ENCODE results near the gene TPGS1. TPM values are rescaled to one million over a fixed set of nuclear protein-coding genes. Genes with fewer than 3 reads are reported as not detected.
A peak's percentile ranks its signal among the peaks of the same experiment; 100 is the strongest.

TPGS1 gene
- polyA plus RNA-seq, 4 donors = 17.4 to 38.4 (median 25.2) TPM

GRCh38 chr19:491146-491741, 16.1 kb upstream of the TPGS1 start:
- DNase-seq (no peak), FAIRE-seq (no peak)
- Histone ChIP-seq H3K27me3 (ENCODE audit: control insufficient read depth in 3 of 3, insufficient read depth in 3 of 3, low read length in 3 of 3) (peaks cover 0 to 9% (median 2%) of the 10 kb centered on the region in 3 donors), H3K36me3 (ENCODE audit: control insufficient read depth in 3 of 3, insufficient read depth in 2 of 3, low read depth in 1 of 3, low read length in 3 of 3) (no peaks in the 10 kb centered on the region), H3K27ac (ENCODE audit: low read depth in 1 of 3, low read length in 2 of 3) (peak overlapping the region in 1 of 3 donors; percentile 50), H3K4me1 (ENCODE audit: control insufficient read depth in 3 of 3, insufficient read depth in 2 of 3, low read depth in 1 of 3, low read length in 2 of 3) (no peaks in the 10 kb centered on the region), H3K9me3 (ENCODE audit: control insufficient read depth in 2 of 2, insufficient read depth in 1 of 2, low read depth in 1 of 2, low read length in 1 of 2) (no peaks in the 10 kb centered on the region), H3K4me3 (ENCODE audit: low read depth in 1 of 3, low read length in 3 of 3) (no peak overlapping the region)
- WGBS, 3 donors = 69 to 78% (median 75%) methylated on average over 27 to 32 of the region's 32 CpGs

GRCh38 chr19:492091-492531, 15.2 kb upstream of the TPGS1 start:
- Histone ChIP-seq H3K27me3 (ENCODE audit: control insufficient read depth in 3 of 3, insufficient read depth in 3 of 3, low read length in 3 of 3) (peaks cover 0 to 10% (median 3%) of the 10 kb centered on the region in 3 donors), H3K36me3 (ENCODE audit: control insufficient read depth in 3 of 3, insufficient read depth in 2 of 3, low read depth in 1 of 3, low read length in 3 of 3) (no peaks in the 10 kb centered on the region), H3K4me3 (ENCODE audit: low read depth in 1 of 3, low read length in 3 of 3) (no peak overlapping the region), H3K4me1 (ENCODE audit: control insufficient read depth in 3 of 3, insufficient read depth in 2 of 3, low read depth in 1 of 3, low read length in 2 of 3) (no peaks in the 10 kb centered on the region), H3K27ac (ENCODE audit: low read depth in 1 of 3, low read length in 2 of 3) (no peak overlapping the region), H3K9me3 (ENCODE audit: control insufficient read depth in 2 of 2, insufficient read depth in 1 of 2, low read depth in 1 of 2, low read length in 1 of 2) (no peaks in the 10 kb centered on the region)
- no peak for FAIRE-seq
- no peak for DNase-seq
- WGBS, 3 donors = 74 to 81% (median 80%) methylated on average over 7 to 19 of the region's 19 CpGs

GRCh38 chr19:493391-494170, 13.7 kb upstream of the TPGS1 start:
- Histone ChIP-seq H3K4me1 (ENCODE audit: control insufficient read depth in 3 of 3, insufficient read depth in 2 of 3, low read depth in 1 of 3, low read length in 2 of 3) (peaks cover 0 to 5% (median 0%) of the 10 kb centered on the region in 3 donors), H3K9me3 (ENCODE audit: control insufficient read depth in 2 of 2, insufficient read depth in 1 of 2, low read depth in 1 of 2, low read length in 1 of 2) (no peaks in the 10 kb centered on the region), H3K36me3 (ENCODE audit: control insufficient read depth in 3 of 3, insufficient read depth in 2 of 3, low read depth in 1 of 3, low read length in 3 of 3) (no peaks in the 10 kb centered on the region), H3K27me3 (ENCODE audit: control insufficient read depth in 3 of 3, insufficient read depth in 3 of 3, low read length in 3 of 3) (peaks cover 4 to 21% (median 10%) of the 10 kb centered on the region in 3 donors), H3K27ac (ENCODE audit: low read depth in 1 of 3, low read length in 2 of 3) (no peak overlapping the region), H3K4me3 (ENCODE audit: low read depth in 1 of 3, low read length in 3 of 3) (no peak overlapping the region)
- FAIRE-seq = no peak
- 60 to 68% (median 63%) methylated on average over 16 to 23 of the region's 23 CpGs for WGBS, 3 donors
- DNase-seq = no peak

GRCh38 chr19:494171-495080, 12.9 kb upstream of the TPGS1 start:
- Histone ChIP-seq H3K9me3 (ENCODE audit: control insufficient read depth in 2 of 2, insufficient read depth in 1 of 2, low read depth in 1 of 2, low read length in 1 of 2) (no peaks in the 10 kb centered on the region), H3K4me1 (ENCODE audit: control insufficient read depth in 3 of 3, insufficient read depth in 2 of 3, low read depth in 1 of 3, low read length in 2 of 3) (peaks cover 0 to 5% (median 0%) of the 10 kb centered on the region in 3 donors), H3K27me3 (ENCODE audit: control insufficient read depth in 3 of 3, insufficient read depth in 3 of 3, low read length in 3 of 3) (peaks cover 4 to 29% (median 10%) of the 10 kb centered on the region in 3 donors), H3K4me3 (ENCODE audit: low read depth in 1 of 3, low read length in 3 of 3) (no peak overlapping the region), H3K27ac (ENCODE audit: low read depth in 1 of 3, low read length in 2 of 3) (no peak overlapping the region), H3K36me3 (ENCODE audit: control insufficient read depth in 3 of 3, insufficient read depth in 2 of 3, low read depth in 1 of 3, low read length in 3 of 3) (no peaks in the 10 kb centered on the region)
- 35 to 36% (median 36%) methylated on average over 13 to 22 of the region's 22 CpGs for WGBS, 3 donors
- peak in 1 of 2 donors; percentile 40 for DNase-seq
- no peak for FAIRE-seq

- peaks cover 4 to 34% (median 10%) of the 10 kb centered on the region in 3 donors for H3K27me3 ChIP-seq (ENCODE audit: control insufficient read depth in 3 of 3, insufficient read depth in 3 of 3, low read length in 3 of 3)
- peak in 1 of 2 donors; percentile 1 for DNase-seq
- H3K27ac ChIP-seq (ENCODE audit: low read depth in 1 of 3, low read length in 2 of 3) = no peak overlapping the region
- no peaks in the 10 kb centered on the region for H3K9me3 ChIP-seq (ENCODE audit: control insufficient read depth in 2 of 2, insufficient read depth in 1 of 2, low read depth in 1 of 2, low read length in 1 of 2)
- H3K4me1 ChIP-seq (ENCODE audit: control insufficient read depth in 3 of 3, insufficient read depth in 2 of 3, low read depth in 1 of 3, low read length in 2 of 3) = peaks cover 0 to 5% (median 0%) of the 10 kb centered on the region in 3 donors
- no peak for FAIRE-seq
- H3K36me3 ChIP-seq (ENCODE audit: control insufficient read depth in 3 of 3, insufficient read depth in 2 of 3, low read depth in 1 of 3, low read length in 3 of 3) = no peaks in the 10 kb centered on the region
- WGBS, 3 donors = 29 to 50% (median 49%) methylated on average over 10 of the region's 10 CpGs
- no peak overlapping the region for H3K4me3 ChIP-seq (ENCODE audit: low read depth in 1 of 3, low read length in 3 of 3)
Measured at GRCh38 chr19:495081-495401, 12.3 kb upstream of the TPGS1 start.

- no peak overlapping the region for H3K4me3 ChIP-seq (ENCODE audit: low read depth in 1 of 3, low read length in 3 of 3)
- H3K4me1 ChIP-seq (ENCODE audit: control insufficient read depth in 3 of 3, insufficient read depth in 2 of 3, low read depth in 1 of 3, low read length in 2 of 3) = peaks cover 0 to 5% (median 0%) of the 10 kb centered on the region in 3 donors
- no peaks in the 10 kb centered on the region for H3K36me3 ChIP-seq (ENCODE audit: control insufficient read depth in 3 of 3, insufficient read depth in 2 of 3, low read depth in 1 of 3, low read length in 3 of 3)
- no peaks in the 10 kb centered on the region for H3K9me3 ChIP-seq (ENCODE audit: control insufficient read depth in 2 of 2, insufficient read depth in 1 of 2, low read depth in 1 of 2, low read length in 1 of 2)
- peaks cover 4 to 36% (median 10%) of the 10 kb centered on the region in 3 donors for H3K27me3 ChIP-seq (ENCODE audit: control insufficient read depth in 3 of 3, insufficient read depth in 3 of 3, low read length in 3 of 3)
- WGBS, 3 donors = 12 to 19% (median 16%) methylated on average over 31 to 32 of the region's 32 CpGs
- peak in 1 of 2 donors; percentile 58 for DNase-seq
- no peak for FAIRE-seq
- no peak overlapping the region for H3K27ac ChIP-seq (ENCODE audit: low read depth in 1 of 3, low read length in 2 of 3)
Measured at GRCh38 chr19:495402-496111, 11.7 kb upstream of the TPGS1 start.

GRCh38 chr19:496112-496665, 11.1 kb upstream of the TPGS1 start, which contains the start of gene MADCAM1:
Gene MADCAM1 (plus strand): TSS chr19:496486. CDS start chr19:496500, 14 bp downstream.
- Histone ChIP-seq H3K4me3 (ENCODE audit: low read depth in 1 of 3, low read length in 3 of 3) (peak within 1 kb of the TSS in 1 of 3 donors; percentile 15), H3K27me3 (ENCODE audit: control insufficient read depth in 3 of 3, insufficient read depth in 3 of 3, low read length in 3 of 3) (peaks cover 4 to 36% (median 10%) of the 10 kb centered on the region in 3 donors), H3K4me1 (ENCODE audit: control insufficient read depth in 3 of 3, insufficient read depth in 2 of 3, low read depth in 1 of 3, low read length in 2 of 3) (peaks cover 0 to 5% (median 0%) of the 10 kb centered on the region in 3 donors), H3K27ac (ENCODE audit: low read depth in 1 of 3, low read length in 2 of 3) (no peak within 1 kb of the TSS), H3K36me3 (ENCODE audit: control insufficient read depth in 3 of 3, insufficient read depth in 2 of 3, low read depth in 1 of 3, low read length in 3 of 3) (no peaks in the 10 kb centered on the region), H3K9me3 (ENCODE audit: control insufficient read depth in 2 of 2, insufficient read depth in 1 of 2, low read depth in 1 of 2, low read length in 1 of 2) (no peaks in the 10 kb centered on the region)
- 12 to 19% (median 17%) methylated on average over 26 to 33 of the region's 33 CpGs for WGBS, 3 donors
- FAIRE-seq = no peak
- no peak for DNase-seq

Measured in small intestine (tissue), 7 donors.